ENCODE data around the gene SNHG17. TPM values are rescaled to one million over a fixed set of nuclear protein-coding genes. Genes with fewer than 3 reads are reported as not detected.
"Not testable (repeated sequence)": the region's sequence is repeated elsewhere in the genome, so short reads cannot be mapped to it uniquely, and the experiment has no call there.

SNHG17 gene
- polyA plus RNA-seq, 2 of the 4 experiments (the other 2 are of a cell fraction) = 125 to 154 TPM

DNA sequence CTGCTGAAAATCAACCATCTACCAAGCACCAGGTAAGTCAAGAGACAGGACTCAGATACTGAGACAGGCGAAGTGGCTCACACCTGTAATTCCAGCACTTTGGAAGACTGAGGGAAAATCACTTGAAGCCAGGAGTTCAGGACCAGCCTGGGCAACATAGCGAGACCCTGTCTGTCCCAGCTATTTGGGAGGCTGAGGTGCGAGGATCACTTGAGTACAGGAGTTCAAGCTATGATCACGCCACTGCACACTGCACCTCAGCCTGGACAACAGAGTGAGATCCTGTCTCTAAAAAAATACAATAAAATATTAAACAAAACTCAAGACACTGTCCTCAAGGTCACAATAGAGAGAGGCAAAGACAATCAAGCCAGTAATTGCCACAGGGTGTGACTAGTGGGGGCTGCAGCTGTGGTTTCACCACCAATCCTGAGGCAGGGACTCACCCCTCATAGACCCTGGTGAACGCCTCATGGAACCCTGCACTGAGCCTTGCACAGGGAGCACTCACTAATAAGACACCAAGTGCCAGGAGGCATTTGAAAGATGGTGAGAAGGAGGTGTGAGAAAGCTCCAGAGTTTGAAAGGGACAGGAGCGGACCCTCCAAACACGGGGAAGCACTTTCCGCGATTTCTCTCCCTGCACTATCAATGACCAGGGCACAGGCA, 1.7 kb downstream of the SNHG17 start:
- FAIRE-seq = no peak
- Histone ChIP-seq H3K9me3 (no peaks in the 10 kb centered on the region), H3K4me2 (peak overlapping the region; percentile 88), H3K27ac (peak overlapping the region; percentile 97), H3K4me3 (peak overlapping the region; percentile 95), H3K4me1 (peaks cover 19% of the 10 kb centered on the region; the same call in 2 of the 3 replicates)
- WGBS (ENCODE audit: missing lambda C conversion rate) = 88% methylated on average over 9 of the region's 9 CpGs
- DNase-seq (ENCODE audit: low read depth in 1 of 2, low spot score in 1 of 2) = no peak
- ChIA-PET CTCF (interaction anchor here (1.4 to 7.7 kb wide), 7 partner anchors 12 to 39 kb away, joined by 3 to 142 read pairs (median 5); partner anchors contain the start of gene RALGAPB), POLR2A (interaction anchor here (0.9 to 2.4 kb wide), 3 partner anchors 9 to 40 kb away, joined by 3 to 75 read pairs (median 30); partner anchors contain the start of gene RALGAPB)
- TF ChIP-seq CBX2 (IDR thresholded peaks at IDR 0.05; ENCODE audit: borderline replicate concordance, low read depth) = no peak
- no peak for TF ChIP-seq HOXA7 (CRISPR knock-in tag; IDR thresholded peaks at IDR 0.05)
- TF ChIP-seq HEYL (CRISPR knock-in tag; IDR thresholded peaks at IDR 0.05) = no peak
- TF ChIP-seq, protein P1, sequence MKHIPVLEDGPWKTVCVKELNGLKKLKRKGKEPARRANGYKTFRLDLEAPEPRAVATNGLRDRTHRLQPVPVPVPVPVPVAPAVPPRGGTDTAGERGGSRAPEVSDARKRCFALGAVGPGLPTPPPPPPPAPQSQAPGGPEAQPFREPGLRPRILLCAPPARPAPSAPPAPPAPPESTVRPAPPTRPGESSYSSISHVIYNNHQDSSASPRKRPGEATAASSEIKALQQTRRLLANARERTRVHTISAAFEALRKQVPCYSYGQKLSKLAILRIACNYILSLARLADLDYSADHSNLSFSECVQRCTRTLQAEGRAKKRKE (CRISPR knock-in tag; IDR thresholded peaks at IDR 0.05; ENCODE audit: low read depth) = no peak
- 0 out of 2 replicates have a peak, but pooled peaks have one; percentile 61 for TF ChIP-seq POLR2AphosphoS2 (conservative IDR thresholded peaks at IDR 0.05; ENCODE audit: low read length)
- no peak for TF ChIP-seq ZSCAN20 (CRISPR knock-in tag; IDR thresholded peaks at IDR 0.05)
- ATAC-seq = no peak

DNA sequence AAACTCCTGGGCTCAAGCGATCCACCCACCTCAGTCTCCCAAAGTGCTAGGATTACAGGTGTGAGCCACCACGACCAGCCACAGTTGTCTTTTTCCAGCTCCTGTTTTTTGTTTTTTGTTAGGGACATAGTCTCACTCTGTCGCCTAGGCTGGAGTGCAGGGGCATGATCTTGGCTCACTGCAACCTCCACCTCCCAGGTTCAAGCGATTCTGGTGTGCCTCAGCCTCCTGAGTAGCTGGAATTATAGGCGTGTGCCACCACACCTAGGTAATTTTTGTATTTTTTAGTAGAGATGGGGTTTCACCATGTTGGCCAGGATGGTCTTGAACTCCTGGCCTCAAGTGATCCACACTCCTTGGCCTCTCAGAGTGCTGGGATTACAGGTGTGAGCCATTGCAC, 2.3 kb downstream of the SNHG17 start:
- 93% methylated on average over 5 of the region's 5 CpGs for WGBS (ENCODE audit: missing lambda C conversion rate)
- POLR2A ChIA-PET; FAIRE-seq; ATAC-seq; H3K27ac ChIP-seq; H3K9me3 ChIP-seq; DNase-seq (ENCODE audit: low read depth in 1 of 2, low spot score in 1 of 2): not testable (repeated sequence)
- Histone ChIP-seq H3K4me1 (peaks cover 24% of the 10 kb centered on the region; the same call in 2 of the 3 replicates), H3K4me3 (peak overlapping the region; percentile 95; the same call in 1 of the 3 replicates), H3K4me2 (peak overlapping the region; percentile 88)
- CTCF ChIA-PET = interaction anchor here (1.4 to 7.7 kb wide), 6 partner anchors 11 to 39 kb away, joined by 3 to 142 read pairs (median 6); partner anchors contain the start of gene RALGAPB

DNA sequence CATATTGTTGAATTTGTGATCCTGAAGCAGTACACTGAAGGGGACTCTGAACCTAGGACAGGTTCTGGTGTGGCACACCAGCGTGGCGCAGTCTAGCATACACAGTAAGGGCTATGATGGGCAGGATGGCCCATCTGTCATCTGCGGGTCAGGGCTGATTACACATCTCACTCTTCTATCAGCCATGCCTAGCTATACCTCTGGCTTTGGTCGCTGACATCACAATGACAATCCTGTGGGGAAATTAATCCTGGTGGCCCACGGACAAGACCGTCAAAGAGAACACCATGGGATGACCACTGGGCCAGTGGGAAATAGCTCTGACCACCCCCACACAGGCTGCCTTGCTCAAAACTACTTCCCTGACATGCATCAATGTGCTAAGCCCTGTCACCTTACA, 2.8 kb downstream of the SNHG17 start:
- Histone ChIP-seq H3K4me3 (no peak overlapping the region), H3K4me2 (peak overlapping the region; percentile 4; the same call in 1 of the 3 replicates), H3K27ac (no peak overlapping the region), H3K9me3 (no peaks in the 10 kb centered on the region), H3K4me1 (peaks cover 30% of the 10 kb centered on the region)
- POLR2A ChIA-PET = no interaction called here
- DNase-seq (ENCODE audit: low read depth in 1 of 2, low spot score in 1 of 2) (no peak), FAIRE-seq (no peak), ATAC-seq (no peak)
- no peak for TF ChIP-seq RARB (CRISPR knock-in tag; IDR thresholded peaks at IDR 0.05)
- TF ChIP-seq KDM1A (IDR thresholded peaks at IDR 0.05; ENCODE audit: low read depth) = no peak
- no peak for TF ChIP-seq HOXA7 (CRISPR knock-in tag; IDR thresholded peaks at IDR 0.05)
- no peak for TF ChIP-seq RFX5 (IDR thresholded peaks at IDR 0.05)
- no peak for TF ChIP-seq EHF (CRISPR knock-in tag; IDR thresholded peaks at IDR 0.05)
- TF ChIP-seq FOSL2 (IDR thresholded peaks at IDR 0.05) = no peak
- TF ChIP-seq FOSL2 (CRISPR knock-in tag; IDR thresholded peaks at IDR 0.05) = no peak
- no peak for TF ChIP-seq BHLHE40 (IDR thresholded peaks at IDR 0.05; ENCODE audit: low read depth, low read length)
- no peak for TF ChIP-seq POLR2A (IDR thresholded peaks at IDR 0.05; ENCODE audit: low read length)
- TF ChIP-seq, protein P2, sequence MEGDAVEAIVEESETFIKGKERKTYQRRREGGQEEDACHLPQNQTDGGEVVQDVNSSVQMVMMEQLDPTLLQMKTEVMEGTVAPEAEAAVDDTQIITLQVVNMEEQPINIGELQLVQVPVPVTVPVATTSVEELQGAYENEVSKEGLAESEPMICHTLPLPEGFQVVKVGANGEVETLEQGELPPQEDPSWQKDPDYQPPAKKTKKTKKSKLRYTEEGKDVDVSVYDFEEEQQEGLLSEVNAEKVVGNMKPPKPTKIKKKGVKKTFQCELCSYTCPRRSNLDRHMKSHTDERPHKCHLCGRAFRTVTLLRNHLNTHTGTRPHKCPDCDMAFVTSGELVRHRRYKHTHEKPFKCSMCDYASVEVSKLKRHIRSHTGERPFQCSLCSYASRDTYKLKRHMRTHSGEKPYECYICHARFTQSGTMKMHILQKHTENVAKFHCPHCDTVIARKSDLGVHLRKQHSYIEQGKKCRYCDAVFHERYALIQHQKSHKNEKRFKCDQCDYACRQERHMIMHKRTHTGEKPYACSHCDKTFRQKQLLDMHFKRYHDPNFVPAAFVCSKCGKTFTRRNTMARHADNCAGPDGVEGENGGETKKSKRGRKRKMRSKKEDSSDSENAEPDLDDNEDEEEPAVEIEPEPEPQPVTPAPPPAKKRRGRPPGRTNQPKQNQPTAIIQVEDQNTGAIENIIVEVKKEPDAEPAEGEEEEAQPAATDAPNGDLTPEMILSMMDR (IDR thresholded peaks at IDR 0.05) = no peak
- TF ChIP-seq TP53 (CRISPR knock-in tag; IDR thresholded peaks at IDR 0.05) = no peak
- TF ChIP-seq MAFK (IDR thresholded peaks at IDR 0.05; ENCODE audit: partially characterized antibody) = no peak
- TF ChIP-seq, protein P1 (CRISPR knock-in tag; IDR thresholded peaks at IDR 0.05; ENCODE audit: low read depth) = no peak
- TF ChIP-seq PHF8 (IDR thresholded peaks at IDR 0.05; ENCODE audit: borderline replicate concordance, low read depth) = no peak
- TF ChIP-seq, protein P3, sequence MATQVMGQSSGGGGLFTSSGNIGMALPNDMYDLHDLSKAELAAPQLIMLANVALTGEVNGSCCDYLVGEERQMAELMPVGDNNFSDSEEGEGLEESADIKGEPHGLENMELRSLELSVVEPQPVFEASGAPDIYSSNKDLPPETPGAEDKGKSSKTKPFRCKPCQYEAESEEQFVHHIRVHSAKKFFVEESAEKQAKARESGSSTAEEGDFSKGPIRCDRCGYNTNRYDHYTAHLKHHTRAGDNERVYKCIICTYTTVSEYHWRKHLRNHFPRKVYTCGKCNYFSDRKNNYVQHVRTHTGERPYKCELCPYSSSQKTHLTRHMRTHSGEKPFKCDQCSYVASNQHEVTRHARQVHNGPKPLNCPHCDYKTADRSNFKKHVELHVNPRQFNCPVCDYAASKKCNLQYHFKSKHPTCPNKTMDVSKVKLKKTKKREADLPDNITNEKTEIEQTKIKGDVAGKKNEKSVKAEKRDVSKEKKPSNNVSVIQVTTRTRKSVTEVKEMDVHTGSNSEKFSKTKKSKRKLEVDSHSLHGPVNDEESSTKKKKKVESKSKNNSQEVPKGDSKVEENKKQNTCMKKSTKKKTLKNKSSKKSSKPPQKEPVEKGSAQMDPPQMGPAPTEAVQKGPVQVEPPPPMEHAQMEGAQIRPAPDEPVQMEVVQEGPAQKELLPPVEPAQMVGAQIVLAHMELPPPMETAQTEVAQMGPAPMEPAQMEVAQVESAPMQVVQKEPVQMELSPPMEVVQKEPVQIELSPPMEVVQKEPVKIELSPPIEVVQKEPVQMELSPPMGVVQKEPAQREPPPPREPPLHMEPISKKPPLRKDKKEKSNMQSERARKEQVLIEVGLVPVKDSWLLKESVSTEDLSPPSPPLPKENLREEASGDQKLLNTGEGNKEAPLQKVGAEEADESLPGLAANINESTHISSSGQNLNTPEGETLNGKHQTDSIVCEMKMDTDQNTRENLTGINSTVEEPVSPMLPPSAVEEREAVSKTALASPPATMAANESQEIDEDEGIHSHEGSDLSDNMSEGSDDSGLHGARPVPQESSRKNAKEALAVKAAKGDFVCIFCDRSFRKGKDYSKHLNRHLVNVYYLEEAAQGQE (IDR thresholded peaks at IDR 0.05) = no peak
- TF ChIP-seq NPAS2 (CRISPR knock-in tag; IDR thresholded peaks at IDR 0.05; ENCODE audit: borderline replicate concordance) = no peak
- no peak for TF ChIP-seq POLR2AphosphoS2 (conservative IDR thresholded peaks at IDR 0.05; ENCODE audit: low read length)
- TF ChIP-seq HDAC2 (IDR thresholded peaks at IDR 0.05) = no peak
- TF ChIP-seq, protein P4, sequence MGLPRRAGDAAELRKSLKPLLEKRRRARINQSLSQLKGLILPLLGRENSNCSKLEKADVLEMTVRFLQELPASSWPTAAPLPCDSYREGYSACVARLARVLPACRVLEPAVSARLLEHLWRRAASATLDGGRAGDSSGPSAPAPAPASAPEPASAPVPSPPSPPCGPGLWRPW (IDR thresholded peaks at IDR 0.05) = no peak
- WGBS (ENCODE audit: missing lambda C conversion rate) = 88% methylated on average over 6 of the region's 6 CpGs
- CTCF ChIA-PET = interaction anchor here (1.7 to 7.7 kb wide), 4 partner anchors 11 to 24 kb away, joined by 3 to 142 read pairs (median 6); no protein-coding TSS in a partner anchor

Data from A549 (cell line).